Fibroblast of lung (primary cell): ENCODE data around the gene CTBP2. TPM values are rescaled to one million over a fixed set of nuclear protein-coding genes. Genes with fewer than 3 reads are reported as not detected.

Source experiments
- DNase-seq, 2 donors: peaks; one replicate each; pipeline versions ENCODE4 v3.0.0 to v3.0.0-alpha.2; 2010; ENCODE audit warnings: low read depth in 2 of 2
- H2AFZ ChIP-seq: 2 replicates; pipeline ENCODE4 v1.5.1; 2012; ENCODE audit warnings: low read length, control low read depth, inconsistent platforms
- H3K27ac ChIP-seq: 2 replicates; pipeline ENCODE4 v1.5.1; 2011; ENCODE audit warnings: low read length, control low read depth; ENCODE audit not compliant: insufficient read depth
- H3K27me3 ChIP-seq: 2 replicates; pipeline ENCODE4 v1.5.1; 2011; ENCODE audit warnings: mild to moderate bottlenecking, low read length; ENCODE audit not compliant: control insufficient read depth, insufficient read depth
- H3K36me3 ChIP-seq: 2 replicates; pipeline ENCODE4 v1.5.1; 2011; ENCODE audit warnings: low read length; ENCODE audit not compliant: control insufficient read depth, insufficient read depth
- H3K4me1 ChIP-seq: 2 replicates; pipeline ENCODE4 v1.5.1; 2011; ENCODE audit warnings: low read length; ENCODE audit not compliant: control insufficient read depth, insufficient read depth; ENCODE audit errors: extremely low read depth
- H3K4me2 ChIP-seq: 2 replicates; pipeline ENCODE4 v1.5.1; 2011; ENCODE audit warnings: low read length, control low read depth; ENCODE audit not compliant: insufficient read depth; ENCODE audit errors: extremely low read depth
- H3K4me3 ChIP-seq, 4 experiments: fragments of 200-600 bp in 1 of 4; sonication (generic) in 1 of 4; replicated peaks in 1 of 4; 2 replicates each; pipeline ENCODE4 v1.5.1; 2011 to 2016; ENCODE audit warnings: low read length in 4 of 4, low read depth in 3 of 4, mild to moderate bottlenecking in 3 of 4, control low read depth in 2 of 4, inconsistent platforms in 1 of 4, mixed read lengths in 1 of 4; ENCODE audit not compliant: insufficient read depth in 1 of 4; ENCODE audit errors: control extremely low read depth in 1 of 4
- H3K79me2 ChIP-seq: 2 replicates; pipeline ENCODE4 v1.5.1; 2012; ENCODE audit warnings: mild to moderate bottlenecking, low read length, inconsistent platforms; ENCODE audit not compliant: control insufficient read depth, insufficient read depth
- H3K9ac ChIP-seq: 2 replicates; pipeline ENCODE4 v1.5.1; 2011; ENCODE audit warnings: mild to moderate bottlenecking, low read length, control low read depth; ENCODE audit not compliant: insufficient read depth
- H3K9me3 ChIP-seq: 2 replicates; pipeline ENCODE4 v1.5.1; 2012; ENCODE audit warnings: low read depth, low read length; ENCODE audit not compliant: control insufficient read depth, insufficient read depth
- H4K20me1 ChIP-seq: 2 replicates; pipeline ENCODE4 v1.5.1; 2011; ENCODE audit warnings: low read length; ENCODE audit not compliant: control insufficient read depth, insufficient read depth; ENCODE audit errors: extremely low read depth
- CTCF ChIP-seq, 2 donors: IDR thresholded peaks in 1 of 2; conservative IDR thresholded peaks in 1 of 2; 1 replicate in 1 of 2; 2 replicates in 1 of 2; pipeline ENCODE4 v1.5.1; 2011 to 2012; ENCODE audit warnings: low read length in 2 of 2, control low read depth in 1 of 2, inconsistent platforms in 1 of 2, low read depth in 1 of 2, mild to moderate bottlenecking in 1 of 2
- EZH2 ChIP-seq: IDR thresholded peaks from 2 replicates; pipeline ENCODE4 v1.5.1; 2012; ENCODE audit warnings: low read length, control low read depth, mild to moderate bottlenecking; ENCODE audit errors: missing control alignments
- polyA plus RNA-seq, 2 donors: library from polyadenylated mRNA; depleted of rRNA in 1 of 2; stranded (reverse) in 1 of 2; unstranded in 1 of 2; fragments of >200 nt; gene quantifications; 2 replicates each; pipeline ENCODE4 v1.2.1, GENCODE V29; 2011 to 2012; ENCODE audit warnings: missing spikeins in 1 of 2
- total RNA-seq: library from RNA; depleted of rRNA; stranded (reverse); fragments of >200 nt; gene quantifications from 2 replicates; pipeline ENCODE4 v1.2.1, GENCODE V29; 2014

Gene CTBP2
- total and polyA plus RNA-seq, 2 donors (not counting 1 experiment from before 2014, with no cell fraction given): 72.1 to 73.3 TPM

GRCh38 chr10:125192005-125192404 lies 31.6 kb upstream of the CTBP2 start:
- H3K4me2 ChIP-seq: no peak overlapping the region
- H4K20me1 ChIP-seq: no peaks in the 10 kb centered on the region
- H3K27me3 ChIP-seq: no peaks in the 10 kb centered on the region
- H3K79me2 ChIP-seq: no peaks in the 10 kb centered on the region
- no peak overlapping the region for H3K27ac ChIP-seq
- H3K9ac ChIP-seq: no peak overlapping the region
- H3K9me3 ChIP-seq: no peaks in the 10 kb centered on the region
- no peaks in the 10 kb centered on the region for H3K4me1 ChIP-seq
- no peak overlapping the region for H3K4me3 ChIP-seq
- H2AFZ ChIP-seq: no peak overlapping the region
- TF ChIP-seq CTCF (conservative IDR thresholded peaks at IDR 0.05 in 1 of 2, IDR thresholded peaks at IDR 0.05 in 1 of 2; ENCODE audit: low read depth in 1 of 2, low read length in 2 of 2): no peak
- TF ChIP-seq EZH2: no peak
- H3K36me3 ChIP-seq: no peaks in the 10 kb centered on the region
- no peak for DNase-seq

GRCh38 chr10:125190946-125191345 lies 30.6 kb upstream of the CTBP2 start:
- Histone ChIP-seq H3K4me1 (no peaks in the 10 kb centered on the region), H3K27me3 (no peaks in the 10 kb centered on the region), H4K20me1 (no peaks in the 10 kb centered on the region), H2AFZ (no peak overlapping the region), H3K27ac (no peak overlapping the region), H3K9me3 (no peaks in the 10 kb centered on the region), H3K9ac (no peak overlapping the region), H3K4me3 (no peak overlapping the region), H3K79me2 (no peaks in the 10 kb centered on the region), H3K36me3 (no peaks in the 10 kb centered on the region), H3K4me2 (no peak overlapping the region)
- no peak for TF ChIP-seq CTCF (conservative IDR thresholded peaks at IDR 0.05 in 1 of 2, IDR thresholded peaks at IDR 0.05 in 1 of 2; ENCODE audit: low read depth in 1 of 2, low read length in 2 of 2)
- no peak for TF ChIP-seq EZH2
- DNase-seq: no peak

- Histone ChIP-seq H2AFZ (no peak overlapping the region), H3K4me2 (no peak overlapping the region), H3K4me3 (no peak overlapping the region), H3K36me3 (no peaks in the 10 kb centered on the region), H3K9ac (no peak overlapping the region), H4K20me1 (no peaks in the 10 kb centered on the region), H3K27ac (no peak overlapping the region), H3K4me1 (no peaks in the 10 kb centered on the region), H3K9me3 (no peaks in the 10 kb centered on the region), H3K27me3 (no peaks in the 10 kb centered on the region), H3K79me2 (no peaks in the 10 kb centered on the region)
- DNase-seq: no peak
- TF ChIP-seq EZH2: no peak
- no peak for TF ChIP-seq CTCF (conservative IDR thresholded peaks at IDR 0.05 in 1 of 2, IDR thresholded peaks at IDR 0.05 in 1 of 2; ENCODE audit: low read depth in 1 of 2, low read length in 2 of 2)
Observed at GRCh38 chr10:125190414-125190813, 30.1 kb upstream of the CTBP2 start.
